ENCODE data around the gene LDLRAD3.
"Not testable (repeated sequence)": the region's sequence is repeated elsewhere in the genome, so short reads cannot be mapped to it uniquely, and the experiment has no call there.

The LDLRAD3 gene

DNA sequence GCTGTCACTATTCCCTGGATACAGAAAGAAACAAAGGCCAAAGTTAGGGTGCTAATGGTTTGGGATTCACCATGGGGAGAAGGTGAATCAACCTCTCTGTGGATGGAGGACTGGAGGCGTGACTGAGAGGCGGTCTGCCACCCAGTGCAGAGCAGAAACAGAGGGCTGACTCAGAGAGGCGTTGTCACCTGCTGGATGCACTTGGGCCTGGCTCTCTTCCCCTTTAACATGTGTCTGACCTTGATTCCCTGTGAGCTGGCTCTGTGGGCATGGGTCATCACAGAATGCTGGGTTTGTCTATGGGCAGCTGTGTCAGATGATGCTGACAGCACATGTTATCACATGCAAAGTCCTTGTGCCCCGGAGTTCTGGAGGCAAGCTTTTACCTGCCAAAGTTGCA, 75.9 kb downstream of the LDLRAD3 start:
- no peak for DNase-seq (ENCODE audit: low read depth)

DNA sequence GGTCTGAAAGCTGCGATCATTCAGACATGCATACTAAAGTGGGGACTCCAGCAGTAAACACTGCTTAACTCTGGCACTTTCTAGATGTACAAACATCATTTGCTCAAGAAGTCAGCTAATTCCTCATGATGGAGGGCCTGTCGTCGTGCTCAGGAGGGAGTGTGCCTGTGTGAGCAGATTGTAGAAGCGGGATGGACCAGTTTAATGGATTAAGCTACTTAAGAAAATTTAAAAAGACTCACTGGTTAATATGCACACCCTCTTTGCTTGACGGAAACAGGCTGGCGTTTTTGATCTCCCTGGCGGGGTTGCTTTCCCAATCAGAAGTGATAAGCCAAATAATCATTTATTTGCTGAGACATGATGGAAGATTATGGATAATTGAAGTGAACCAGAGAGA, 79.0 kb downstream of the LDLRAD3 start:
- DNase-seq (ENCODE audit: low read depth), result no peak

DNA sequence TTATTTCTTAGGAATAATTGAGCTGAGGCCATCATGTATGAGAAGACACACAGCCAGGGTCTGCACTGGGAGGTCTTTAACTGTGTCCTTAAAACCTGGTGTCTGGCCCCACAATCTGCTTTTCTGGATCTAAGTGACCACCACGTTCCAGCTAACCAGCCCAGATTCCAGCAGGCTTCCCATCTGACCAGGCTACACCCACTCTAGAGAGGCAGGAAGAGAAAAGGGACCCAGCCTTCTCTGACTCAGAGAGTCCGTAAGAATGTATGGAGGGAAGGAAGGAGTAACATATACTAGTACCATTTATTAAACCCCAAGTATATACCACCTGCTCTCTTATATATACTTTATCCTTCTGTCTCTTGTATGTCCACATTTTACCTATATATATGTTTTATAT, 80.1 kb downstream of the LDLRAD3 start:
- DNase-seq (ENCODE audit: low read depth), result no peak

DNA sequence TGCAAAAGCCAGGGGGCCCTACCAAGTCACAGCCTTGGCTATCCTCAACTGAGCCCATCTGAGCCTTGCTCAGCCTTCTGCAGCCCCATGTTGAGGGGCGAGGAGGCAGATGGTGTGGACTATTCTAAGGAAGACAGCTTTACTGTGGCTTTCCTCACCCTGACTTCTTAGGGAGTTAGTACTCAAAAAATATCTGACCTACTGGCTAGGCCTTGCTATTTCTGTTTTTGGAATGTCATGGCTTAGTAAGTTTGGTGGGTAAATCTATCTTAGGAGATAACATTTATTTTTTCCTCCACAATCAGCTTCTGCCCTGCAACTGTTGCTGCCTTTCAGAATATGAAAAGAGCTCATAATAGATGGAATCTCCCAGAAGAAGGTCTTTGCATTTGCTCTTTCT, 80.9 kb downstream of the LDLRAD3 start:
- no peak for DNase-seq (ENCODE audit: low read depth)

DNA sequence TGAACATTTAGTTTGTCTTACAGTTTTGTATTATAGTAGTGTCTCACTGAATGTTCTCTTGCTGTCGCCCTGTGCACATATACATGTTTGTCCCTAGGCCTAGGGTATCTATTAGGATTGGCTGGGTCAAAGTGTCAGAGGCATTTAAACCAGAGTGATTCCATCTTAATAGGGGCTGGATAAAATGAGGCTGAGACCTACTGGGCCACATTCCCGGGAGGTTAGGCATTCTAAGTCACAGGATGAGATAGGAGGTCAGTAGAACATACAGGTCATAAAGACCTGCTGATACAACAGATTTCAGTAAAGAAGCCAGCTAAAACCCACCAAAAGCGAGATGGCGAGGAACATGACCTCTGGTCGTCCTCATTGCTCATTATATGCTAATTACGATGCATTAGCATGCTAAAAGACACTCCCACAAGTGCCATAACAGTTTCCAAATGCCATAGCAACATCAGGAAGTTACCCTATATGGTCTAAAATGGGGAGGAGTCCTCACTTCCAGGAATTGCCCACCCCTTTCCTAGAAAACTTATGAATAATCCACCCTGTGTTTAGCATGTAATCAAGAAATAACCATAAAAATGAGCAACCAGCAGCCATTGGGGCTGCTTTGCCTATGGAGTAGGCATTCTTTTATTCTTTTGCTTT, 82.6 kb downstream of the LDLRAD3 start:
- no peak for DNase-seq (ENCODE audit: low read depth)

DNA sequence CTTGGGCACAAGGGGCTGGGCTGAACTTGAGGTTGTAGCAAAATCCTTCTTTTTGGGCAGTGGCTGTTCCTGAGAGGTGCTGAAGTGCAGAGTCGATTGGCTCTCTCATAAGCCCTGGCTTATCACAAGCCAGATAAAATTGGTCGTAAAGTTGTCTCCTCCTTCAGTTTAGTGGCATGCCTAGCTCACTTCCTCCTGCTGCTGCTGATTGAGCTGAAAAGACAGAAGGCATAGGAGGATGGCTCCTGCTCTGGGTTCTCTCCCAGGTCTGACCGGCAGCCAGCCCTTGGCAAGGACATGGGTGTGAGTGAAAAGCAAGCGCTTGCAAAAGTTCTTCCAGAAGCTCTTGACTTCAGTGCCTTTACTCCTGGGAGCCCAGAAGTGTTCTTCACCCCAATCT, 83.9 kb downstream of the LDLRAD3 start:
- DNase-seq (ENCODE audit: low read depth), result no peak

DNA sequence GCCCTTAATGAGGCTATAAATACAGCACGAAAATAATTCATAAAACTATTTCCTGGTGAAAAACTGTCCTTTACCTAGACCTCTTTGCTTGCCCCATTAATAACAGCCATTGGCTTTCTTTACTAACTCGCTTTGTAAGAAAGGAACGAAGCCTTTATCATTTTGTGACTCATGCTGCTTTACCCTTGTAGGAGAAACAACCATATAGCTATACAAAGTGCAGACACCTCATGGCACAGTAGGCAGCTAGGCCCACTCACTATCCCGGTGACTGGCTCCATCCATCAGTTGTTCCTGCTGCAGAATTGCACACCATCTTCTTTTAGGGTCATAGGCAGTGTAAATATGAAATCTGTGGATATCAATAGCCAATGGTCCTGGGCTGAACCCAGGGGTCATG, 85.8 kb downstream of the LDLRAD3 start:
- DNase-seq (ENCODE audit: low read depth), result no peak

DNA sequence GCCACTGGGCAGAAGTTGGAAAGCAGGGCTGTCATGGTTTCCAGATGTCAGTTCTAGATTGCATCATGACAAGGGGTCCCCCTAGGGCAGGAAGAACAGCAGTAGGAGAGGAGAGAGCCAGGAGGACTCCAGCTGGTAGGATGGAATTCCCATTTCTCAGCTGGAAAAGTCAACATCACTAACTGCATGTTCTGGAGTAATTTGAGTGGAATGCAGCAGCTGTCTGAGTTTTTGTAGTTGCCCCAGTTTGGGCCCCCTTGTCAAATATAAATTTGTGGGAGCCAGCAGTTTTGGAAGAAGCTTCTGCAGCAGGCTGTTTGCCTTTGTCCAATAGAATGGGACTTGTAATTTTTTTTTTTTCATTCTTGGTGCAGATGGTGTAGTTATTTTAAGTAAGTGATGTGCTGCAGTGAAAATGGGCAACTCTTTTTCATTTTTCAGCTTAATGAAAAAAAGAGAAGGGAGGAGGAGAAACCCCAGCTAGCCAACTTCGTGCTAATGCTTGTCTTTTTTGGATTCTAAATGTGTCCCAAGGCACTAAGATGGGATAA, 86.9 kb downstream of the LDLRAD3 start:
- DNase-seq (ENCODE audit: low read depth), result no peak

DNA sequence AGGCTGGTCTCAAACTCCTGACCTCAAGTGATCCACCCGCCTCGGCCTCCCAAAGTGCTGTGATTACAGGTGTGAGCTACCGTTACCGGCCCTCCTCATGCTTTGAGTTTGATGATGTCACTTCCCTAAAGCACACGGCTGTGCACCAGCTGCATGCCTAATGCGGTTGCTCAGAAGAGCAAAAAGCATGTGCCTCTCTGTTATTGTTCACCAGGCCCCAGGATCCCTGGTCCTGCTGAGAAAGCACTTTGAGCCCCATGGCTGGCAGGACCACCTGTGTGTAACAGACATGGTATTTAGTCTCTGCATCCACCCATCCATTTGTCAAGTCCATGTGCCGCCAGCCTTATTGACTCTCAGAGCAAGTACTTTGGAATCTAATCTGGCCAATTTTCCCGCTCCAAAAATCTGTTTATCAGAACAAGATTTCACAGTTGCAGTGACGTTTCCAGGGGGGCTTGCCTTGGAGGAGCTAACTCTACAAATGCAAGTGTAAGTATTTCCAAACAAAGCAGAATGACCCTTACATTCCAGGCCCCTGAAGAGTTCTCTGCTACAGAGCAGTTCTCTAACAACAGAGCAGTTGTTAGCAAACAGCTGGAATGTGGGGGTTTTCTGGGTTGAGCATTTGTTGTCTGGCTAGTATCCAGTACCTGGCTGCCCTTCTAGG, 89.4 kb downstream of the LDLRAD3 start:
- DNase-seq (ENCODE audit: low read depth), result no peak

DNA sequence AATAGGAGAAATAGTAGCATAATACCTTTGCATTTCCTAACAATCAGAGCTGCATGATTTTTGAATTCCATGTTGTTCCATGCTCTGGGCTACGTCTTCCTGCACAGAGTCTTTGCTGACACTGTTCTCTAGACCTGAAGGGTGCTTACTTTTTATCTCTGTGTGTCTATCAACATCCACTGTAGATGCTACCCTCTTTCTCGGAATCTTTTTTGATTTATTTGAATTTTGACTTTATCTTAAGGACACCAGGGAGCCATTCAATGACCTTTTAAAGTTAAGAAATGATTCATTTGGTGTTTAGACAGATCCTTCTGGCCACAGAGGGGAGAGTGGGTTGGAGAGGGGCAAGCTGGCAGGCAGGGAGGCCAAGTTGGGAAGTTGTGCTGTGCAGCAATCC, 90.1 kb downstream of the LDLRAD3 start:
- DNase-seq (ENCODE audit: low read depth), result no peak

DNA sequence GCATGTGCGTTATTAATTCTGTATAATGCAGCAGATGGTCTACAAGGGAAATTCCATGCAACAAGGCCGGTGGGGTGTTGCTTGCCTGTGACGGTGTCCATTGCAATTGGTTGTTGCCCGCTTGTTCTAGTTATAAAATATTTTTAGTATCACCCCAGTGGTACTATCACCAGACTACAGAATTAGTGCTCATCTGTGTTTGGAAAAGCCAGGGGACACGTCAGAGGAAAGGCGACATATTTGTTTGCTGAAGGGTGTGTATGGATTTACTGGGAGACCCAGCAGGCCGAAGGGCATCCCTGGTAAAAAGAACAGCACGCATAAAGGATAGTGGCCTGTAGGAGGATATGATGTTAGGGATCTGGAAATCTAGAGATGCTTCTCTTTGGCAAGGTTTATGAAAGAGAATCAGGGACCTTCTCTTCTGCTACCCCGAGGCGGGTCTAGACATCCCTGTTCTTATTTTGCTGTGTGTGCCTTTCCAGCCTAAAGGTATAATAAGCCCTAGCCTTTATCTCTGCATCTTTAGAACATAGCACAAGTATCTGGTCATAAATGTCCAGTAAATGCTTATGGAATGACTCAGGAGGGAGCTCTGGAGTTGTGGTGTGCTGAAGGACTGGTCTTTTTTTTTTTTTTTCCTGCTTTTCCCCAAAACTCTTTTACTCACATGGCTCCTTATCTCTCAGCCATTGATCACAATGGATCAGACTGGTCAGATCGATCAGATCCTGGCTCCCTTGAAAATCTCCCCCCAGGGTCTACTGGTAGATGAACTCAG, 90.9 kb downstream of the LDLRAD3 start:
- no peak for DNase-seq (ENCODE audit: low read depth)

DNA sequence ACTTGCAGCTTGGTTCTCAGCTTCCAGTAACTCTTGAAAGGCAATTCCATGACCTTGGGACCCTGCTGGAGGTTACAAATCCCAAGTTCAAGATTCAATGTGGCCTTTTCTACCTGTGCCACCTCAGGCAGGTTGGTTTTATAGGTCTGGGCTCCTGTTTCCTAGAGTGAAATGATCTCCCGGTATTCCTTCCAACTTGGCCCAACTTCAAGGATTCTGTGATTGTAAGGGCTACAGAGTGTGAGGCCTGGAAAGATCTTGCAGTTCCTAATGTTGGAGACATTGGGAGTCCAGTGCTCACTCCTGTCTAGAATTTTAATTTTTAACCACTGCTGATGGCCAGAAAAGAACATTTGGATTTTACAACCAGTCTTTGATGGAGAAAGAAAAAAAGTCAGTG, 91.6 kb downstream of the LDLRAD3 start:
- no peak for DNase-seq (ENCODE audit: low read depth)

DNA sequence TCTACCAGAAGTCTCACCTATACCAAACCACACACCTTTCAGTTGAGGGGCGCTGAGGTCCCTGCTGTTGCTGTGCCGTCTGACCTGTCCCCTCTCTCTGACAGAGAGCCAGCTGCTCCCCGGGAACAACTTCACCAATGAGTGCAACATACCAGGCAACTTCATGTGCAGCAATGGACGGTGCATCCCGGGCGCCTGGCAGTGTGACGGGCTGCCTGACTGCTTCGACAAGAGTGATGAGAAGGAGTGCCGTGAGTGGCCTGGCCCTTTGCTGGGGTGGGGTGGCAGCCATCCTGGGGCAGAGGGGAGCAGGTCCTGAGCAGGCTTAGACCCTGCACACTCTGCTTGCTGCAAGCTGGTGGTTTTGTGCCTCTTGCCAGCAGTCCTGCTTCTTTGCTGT, 92.1 kb downstream of the LDLRAD3 start:
- no peak for DNase-seq (ENCODE audit: low read depth)

DNA sequence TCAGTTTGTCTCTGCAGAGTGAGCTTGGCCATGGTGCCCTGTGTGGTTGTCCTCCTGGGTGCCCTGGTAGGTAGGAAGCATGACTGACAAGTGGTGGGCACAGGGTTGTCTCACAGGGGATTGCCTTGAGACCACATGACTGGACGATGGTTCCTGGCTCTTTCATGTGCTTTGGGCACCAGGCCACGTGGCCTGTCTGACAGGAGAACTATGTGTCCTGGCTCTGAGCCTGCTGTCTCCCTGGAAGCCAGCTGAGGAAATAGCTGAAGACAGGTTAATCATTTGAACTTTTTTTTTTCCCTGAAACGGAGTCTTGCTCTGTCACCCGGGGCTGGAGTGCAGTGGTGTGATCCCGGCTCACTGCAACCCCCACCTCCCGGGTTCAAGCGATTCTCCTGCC, 93.2 kb downstream of the LDLRAD3 start:
- DNase-seq (ENCODE audit: low read depth), result no peak

DNA sequence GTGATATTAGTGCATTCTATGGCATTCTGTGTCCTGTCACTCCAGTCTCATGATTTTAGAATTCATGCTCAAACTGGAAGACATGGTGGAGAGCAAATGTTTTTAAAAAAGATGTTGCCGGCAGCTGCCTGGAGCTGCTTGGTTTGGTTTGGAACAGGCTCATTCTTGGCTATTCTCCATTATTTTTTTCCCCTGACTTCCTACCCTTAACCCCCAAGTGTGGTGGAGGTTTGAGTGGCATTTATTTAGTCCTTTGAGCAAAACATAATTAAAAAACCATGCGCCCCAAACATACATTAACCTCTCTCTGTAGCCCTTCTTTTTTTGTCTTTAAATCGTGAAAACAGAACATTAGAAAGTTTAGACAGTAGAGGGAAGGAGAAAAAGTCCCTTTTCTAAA, 94.7 kb downstream of the LDLRAD3 start:
- no peak for DNase-seq (ENCODE audit: low read depth)

DNA sequence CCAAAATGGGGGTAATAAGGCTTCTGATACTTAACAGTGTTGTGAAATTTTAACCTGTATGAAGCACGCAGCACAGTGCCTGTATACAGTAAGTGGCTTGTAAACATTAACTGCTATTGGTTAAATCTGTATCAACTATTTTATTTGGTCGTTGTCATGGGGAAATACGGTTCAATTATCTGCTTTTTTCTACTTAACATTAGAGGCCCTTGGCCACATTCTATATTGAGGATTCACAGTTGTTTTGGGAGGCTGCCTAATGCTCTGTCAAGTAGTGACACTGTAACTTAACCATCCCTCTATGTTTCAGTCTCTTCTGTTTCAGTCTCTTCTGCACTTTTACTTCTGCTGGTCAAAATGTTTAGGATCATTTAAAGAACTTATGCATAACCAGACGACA, 95.6 kb downstream of the LDLRAD3 start:
- DNase-seq (ENCODE audit: low read depth), result no peak

DNA sequence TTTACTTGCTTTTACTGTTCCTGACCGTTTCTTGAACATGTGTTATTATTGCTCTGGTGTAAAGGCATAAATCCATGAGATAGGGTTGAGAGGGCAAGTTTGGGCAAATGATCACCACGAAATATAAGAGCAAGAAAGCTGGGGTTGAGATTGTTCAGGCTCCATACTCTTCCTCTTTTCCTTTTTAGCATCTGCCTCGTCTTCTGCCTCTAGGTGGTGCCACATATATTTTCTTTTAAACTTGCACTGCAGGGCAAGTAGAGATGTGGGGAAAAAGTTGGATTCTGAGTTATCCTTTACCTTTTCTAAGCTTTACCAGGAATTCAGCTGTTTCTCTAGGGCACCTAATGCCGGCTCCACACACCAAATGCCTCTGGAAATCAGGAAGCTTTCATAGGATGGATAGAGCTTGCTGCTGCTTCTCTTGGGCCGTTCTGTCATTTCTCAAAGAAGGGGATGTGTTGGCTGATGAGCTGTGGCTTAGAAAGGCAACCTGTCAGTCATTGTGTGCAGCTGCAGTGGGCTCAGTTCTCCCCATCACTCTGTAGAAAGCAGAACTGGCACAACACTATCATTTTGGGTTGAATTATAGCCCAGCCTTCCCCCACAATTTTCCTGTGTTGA, 98.2 kb downstream of the LDLRAD3 start:
- DNase-seq (ENCODE audit: low read depth), result no peak

DNA sequence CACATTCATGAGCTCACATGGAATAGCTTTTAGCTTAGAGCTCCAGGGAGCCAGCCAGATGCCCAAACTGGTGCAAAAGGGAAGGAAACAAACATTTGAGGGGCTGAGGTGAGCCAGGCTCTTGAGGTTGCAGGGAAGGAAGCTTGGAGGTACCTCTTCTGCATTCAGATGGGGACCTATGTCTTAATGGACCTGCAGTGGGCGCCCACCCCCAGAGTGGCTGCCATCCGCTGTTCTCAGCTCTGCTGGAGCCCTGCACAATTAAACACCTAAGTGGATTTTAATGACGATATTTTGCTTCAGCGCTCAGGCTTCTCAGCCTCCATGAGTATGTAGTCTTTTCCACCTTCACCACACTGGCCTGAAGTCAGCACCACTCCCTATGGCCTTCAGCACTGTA, 100.8 kb downstream of the LDLRAD3 start:
- DNase-seq (ENCODE audit: low read depth), result no peak

DNA sequence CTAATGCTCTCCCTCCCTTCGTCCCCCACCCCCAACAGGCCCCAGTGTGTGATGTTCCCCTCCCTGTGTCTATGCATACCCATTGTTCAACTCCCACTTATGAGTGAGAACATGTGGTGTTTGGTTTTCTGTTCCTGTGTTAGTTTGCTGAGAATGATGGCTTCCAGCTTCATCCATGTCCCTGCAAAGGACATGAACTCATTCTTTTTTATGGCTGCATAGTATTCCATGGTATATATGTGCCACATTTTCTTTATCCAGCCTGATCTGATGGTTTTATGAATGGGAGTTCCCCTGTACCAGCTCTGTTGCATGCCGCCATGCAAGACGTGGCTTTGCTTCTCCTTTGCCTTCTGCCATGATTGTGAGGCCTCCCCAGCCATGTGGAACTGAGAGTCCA, 102.1 kb downstream of the LDLRAD3 start:
- DNase-seq (ENCODE audit: low read depth), result not testable (repeated sequence)

DNA sequence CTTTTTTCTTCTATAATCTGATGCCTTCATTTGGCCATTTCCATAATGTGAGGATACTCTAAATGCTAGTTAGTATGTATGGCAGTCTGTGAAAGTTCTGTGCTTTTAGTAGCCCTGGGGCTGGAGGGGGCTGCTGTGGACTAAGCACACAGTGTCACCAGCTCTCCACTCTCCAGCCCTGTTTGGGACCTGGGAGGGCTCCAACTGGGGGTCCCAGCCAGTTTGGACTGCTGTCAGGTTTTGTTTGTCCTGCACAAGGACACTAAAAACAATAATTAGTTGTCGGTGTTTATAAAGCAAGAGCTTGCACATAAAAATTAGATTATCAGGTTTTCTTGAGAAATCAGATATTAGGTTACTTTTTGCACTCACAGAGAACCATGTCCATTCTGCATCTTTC, 103.1 kb downstream of the LDLRAD3 start:
- DNase-seq (ENCODE audit: low read depth), result no peak

DNA sequence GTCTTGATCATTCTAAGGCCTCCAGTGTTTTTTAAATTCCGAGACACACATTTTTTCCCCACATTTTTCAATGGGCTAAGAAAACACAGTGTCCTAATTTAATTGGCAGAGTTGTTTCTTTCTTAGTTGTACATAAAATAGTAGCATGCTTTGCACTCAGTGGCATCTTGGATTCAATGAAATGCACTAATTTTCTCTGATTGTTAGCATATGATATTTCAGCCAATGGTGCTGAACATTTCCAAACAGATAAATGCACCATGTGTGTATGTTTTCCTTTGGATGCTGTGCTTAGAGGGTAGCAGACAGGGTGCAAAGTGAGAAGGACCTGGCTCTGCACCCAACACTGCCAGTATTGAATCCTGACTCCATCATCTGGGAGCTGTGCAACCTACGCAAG, 103.5 kb downstream of the LDLRAD3 start:
- no peak for DNase-seq (ENCODE audit: low read depth)

DNA sequence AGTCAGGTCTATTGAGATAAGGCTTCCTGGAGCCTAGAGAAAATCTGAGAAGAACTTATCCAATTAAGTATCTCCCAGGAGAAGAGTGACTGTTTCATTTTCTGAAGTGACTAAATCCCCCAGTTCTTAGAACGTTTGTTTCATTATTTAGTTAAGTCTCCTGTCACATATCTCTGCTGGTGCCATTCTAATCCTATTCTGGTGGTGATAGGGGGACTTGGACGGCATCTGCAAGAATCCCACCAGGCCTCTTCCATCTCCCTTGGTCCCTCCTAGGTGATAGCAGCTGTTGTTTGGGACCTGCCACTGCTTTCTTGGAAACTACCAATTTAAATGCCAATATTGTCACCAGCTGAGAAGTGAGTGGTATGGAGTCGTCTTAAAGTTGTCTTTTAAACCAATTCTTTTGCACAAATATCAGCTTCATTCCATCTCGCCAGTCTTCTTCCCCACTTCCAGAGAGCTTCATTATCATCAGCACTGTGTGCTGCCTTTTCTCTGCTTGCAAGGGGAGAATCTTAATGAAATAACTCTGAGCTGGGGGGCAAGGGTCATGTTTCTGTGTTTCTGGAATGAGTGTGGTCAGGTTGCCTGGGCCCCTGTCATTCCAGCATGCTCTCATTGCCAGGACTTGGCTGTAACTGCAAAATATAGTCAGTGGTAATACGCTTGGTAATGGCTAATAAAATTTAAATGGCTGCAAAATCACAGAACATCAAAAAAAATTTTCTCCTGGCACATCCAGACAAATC, 104.8 kb downstream of the LDLRAD3 start:
- DNase-seq (ENCODE audit: low read depth), result no peak

All from activated T-helper 1 cell treated with Interleukin-2 at 50 U/mL for 16 hours (primary cell).